Skeletal muscle satellite cell (primary cell): Measurements from ENCODE around the gene PUDP. TPM values are rescaled to one million over a fixed set of nuclear protein-coding genes. Genes with fewer than 3 reads are reported as not detected.
"Not testable (repeated sequence)": the region's sequence is repeated elsewhere in the genome, so short reads cannot be mapped to it uniquely, and the experiment has no call there.

Experiments
- H3K27me3 ChIP-seq: 2 replicates; pipeline ENCODE4 v1.7.0; 2013; ENCODE audit warnings: low read length; ENCODE audit not compliant: control insufficient read depth, insufficient read depth
- H3K36me3 ChIP-seq: 2 replicates; pipeline ENCODE4 v1.7.0; 2013; ENCODE audit warnings: mild to moderate bottlenecking, control low read depth, low read length; ENCODE audit not compliant: insufficient read depth
- H3K4me1 ChIP-seq: 2 replicates; pipeline ENCODE4 v1.7.0; 2013; ENCODE audit warnings: low read length; ENCODE audit not compliant: control insufficient read depth, insufficient read depth
- H3K4me2 ChIP-seq: 2 replicates; pipeline ENCODE4 v1.7.0; 2013; ENCODE audit warnings: mild to moderate bottlenecking, low read length
- H3K4me3 ChIP-seq: 2 replicates; pipeline ENCODE4 v1.7.0; 2013; ENCODE audit warnings: low read length
- H3K9ac ChIP-seq: 2 replicates; pipeline ENCODE4 v1.7.0; 2013; ENCODE audit warnings: mild to moderate bottlenecking, low read depth, low read length, moderate library complexity
- H3K9me3 ChIP-seq: replicated peaks from 2 replicates; pipeline ENCODE4 v1.7.0; 2013; ENCODE audit warnings: mild to moderate bottlenecking, control low read depth, low read length
- small RNA-seq: library from RNA; depleted of rRNA; stranded (forward); fragments of <200 nt; gene quantifications from one replicate; pipeline ENCODE3, GENCODE V24; 2012

The PUDP gene

GRCh38 chrX:7019555-7019954, 128.4 kb downstream of the PUDP start:
- Histone ChIP-seq H3K4me2 (no peak overlapping the region), H3K27me3 (no peaks in the 10 kb centered on the region), H3K36me3 (no peaks in the 10 kb centered on the region), H3K4me3 (no peak overlapping the region), H3K9ac (no peak overlapping the region), H3K9me3 (no peaks in the 10 kb centered on the region), H3K4me1 (no peaks in the 10 kb centered on the region)

- not testable (repeated sequence) for H3K4me2 ChIP-seq, H3K4me1 ChIP-seq, H3K9ac ChIP-seq, H3K4me3 ChIP-seq, H3K36me3 ChIP-seq, H3K27me3 ChIP-seq, H3K9me3 ChIP-seq
These were observed 135.6 kb downstream of the PUDP start for GRCh38 chrX:7012262-7012834.

DNA sequence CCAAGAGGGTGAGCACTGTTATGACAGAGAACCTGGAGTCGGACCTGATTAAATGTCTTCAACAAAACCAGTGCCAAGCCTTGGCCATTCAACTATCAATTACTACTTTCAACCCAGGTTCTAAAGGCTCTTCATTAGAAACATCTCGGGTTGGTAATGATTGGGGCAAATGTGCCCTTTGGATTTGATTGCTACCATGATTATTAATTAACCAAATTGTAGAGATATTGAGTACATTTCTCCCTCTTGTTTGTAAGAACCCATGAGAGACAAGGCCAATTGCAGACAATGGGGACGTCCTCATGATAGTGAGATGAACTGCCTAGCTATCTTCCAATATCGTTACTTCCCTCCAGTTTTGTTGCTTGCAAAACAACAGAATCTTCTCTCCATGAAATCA, 137.1 kb downstream of the PUDP start:
- H3K27me3 ChIP-seq, H3K4me1 ChIP-seq, H3K9me3 ChIP-seq, H3K36me3 ChIP-seq, H3K4me2 ChIP-seq, H3K9ac ChIP-seq, H3K4me3 ChIP-seq: not testable (repeated sequence)

GRCh38 chrX:7007328-7007727, 140.6 kb downstream of the PUDP start:
- H3K4me2 ChIP-seq, H3K9ac ChIP-seq, H3K36me3 ChIP-seq, H3K27me3 ChIP-seq, H3K9me3 ChIP-seq, H3K4me1 ChIP-seq, H3K4me3 ChIP-seq: not testable (repeated sequence)

Small RNA genes within 50 kb of the gene (small RNA-seq; reads per million reads assigned to genes)
- gene MIR4767: not detected
